IMR-90 (cell line): ENCODE measurements around the gene NUBPL. TPM values are rescaled to one million over a fixed set of nuclear protein-coding genes. Genes with fewer than 3 reads are reported as not detected.

ENCODE experiments used
- ATAC-seq: fragments of 200-7000 bp; cut with Tn5 transposase; 2 replicates; pipeline ENCODE4 v1.9.1; 2020; ENCODE audit warnings: low read depth, mild to moderate bottlenecking, moderate library complexity
- BruUV-seq: library from RNA; stranded (reverse); fragments of 400-500 nt; replicated peaks from 2 replicates; lab custom pipeline; 2021; lab: Mats Ljungman, UMichigan
- CTCF ChIA-PET: fragments of 300-600 bp; formaldehyde crosslinking; extraction: SDS; loops from one replicate; lab custom pipeline; 2021; ENCODE audit warnings: antibody characterized with exemption; lab: Yijun Ruan, JAX
- POLR2A ChIA-PET: fragments of 300-600 bp; sonication (Branson Sonifier 250); formaldehyde crosslinking; loops from one replicate; lab custom pipeline; 2022; ENCODE audit warnings: antibody characterized with exemption; ENCODE audit not compliant: unreplicated experiment; lab: Charles Lee
- DNase-seq: peaks from one replicate; pipeline ENCODE4 v3.0.0; 2013
- H2AFZ ChIP-seq: replicated peaks from 2 replicates; pipeline ENCODE3; 2013; ENCODE audit warnings: low read length, mild to moderate bottlenecking; ENCODE audit not compliant: poor library complexity
- H2AK5ac ChIP-seq: 2 replicates; pipeline ENCODE4 v1.6.1; 2013; ENCODE audit warnings: low read depth, low read length, inconsistent platforms
- H2AK9ac ChIP-seq: replicated peaks from 2 replicates; pipeline ENCODE3; 2013; ENCODE audit warnings: mild to moderate bottlenecking, low read depth, low read length, moderate library complexity; ENCODE audit not compliant: poor library complexity
- H2BK120ac ChIP-seq: 2 replicates; pipeline ENCODE4 v1.6.1; 2013; ENCODE audit warnings: low read depth, low read length, inconsistent platforms
- H2BK15ac ChIP-seq: 3 replicates; pipeline ENCODE4 v1.6.1; 2013; ENCODE audit warnings: low read depth, low read length, inconsistent platforms
- H2BK20ac ChIP-seq: 2 replicates; pipeline ENCODE4 v1.6.1; 2013; ENCODE audit warnings: low read depth, mild to moderate bottlenecking, inconsistent platforms, low read length, moderate library complexity
- H2BK5ac ChIP-seq: 2 replicates; pipeline ENCODE4 v1.6.1; 2013; ENCODE audit warnings: mild to moderate bottlenecking, low read depth, low read length, inconsistent platforms; ENCODE audit not compliant: poor library complexity, severe bottlenecking
- H3K14ac ChIP-seq: replicated peaks from 2 replicates; pipeline ENCODE4 v1.6.1; 2013; ENCODE audit warnings: low read depth, low read length, inconsistent platforms
- H3K18ac ChIP-seq: 2 replicates; pipeline ENCODE4 v1.6.1; 2013; ENCODE audit warnings: low read depth, low read length, control low read depth
- H3K23ac ChIP-seq: 2 replicates; pipeline ENCODE4 v1.6.1; 2013; ENCODE audit warnings: low read depth, low read length, inconsistent platforms
- H3K27ac ChIP-seq: 2 replicates; pipeline ENCODE4 v1.5.1; 2013; ENCODE audit warnings: mild to moderate bottlenecking, control low read depth, low read length; ENCODE audit not compliant: insufficient read depth
- H3K27me3 ChIP-seq: 2 replicates; pipeline ENCODE4 v1.6.1; 2013; ENCODE audit warnings: low read length; ENCODE audit not compliant: control insufficient read depth, insufficient read depth
- H3K36me3 ChIP-seq: 2 replicates; pipeline ENCODE4 v1.6.1; 2013; ENCODE audit warnings: low read length, mixed read lengths; ENCODE audit not compliant: control insufficient read depth, insufficient read depth
- H3K4ac ChIP-seq: 2 replicates; pipeline ENCODE4 v1.6.1; 2013; ENCODE audit warnings: low read depth, low read length, inconsistent platforms
- H3K4me1 ChIP-seq: 2 replicates; pipeline ENCODE4 v1.6.1; 2013; ENCODE audit warnings: low read length, mixed read lengths; ENCODE audit not compliant: control insufficient read depth, insufficient read depth
- H3K4me2 ChIP-seq: 2 replicates; pipeline ENCODE4 v1.6.1; 2013; ENCODE audit warnings: low read depth, mild to moderate bottlenecking, control low read depth, low read length, moderate library complexity
- H3K4me3 ChIP-seq: 2 replicates; pipeline ENCODE4 v1.5.1; 2013; ENCODE audit warnings: low read depth, mild to moderate bottlenecking, control low read depth, low read length, moderate library complexity; ENCODE audit not compliant: insufficient read depth
- H3K56ac ChIP-seq: 2 replicates; pipeline ENCODE4 v1.6.1; 2013; ENCODE audit warnings: low read length, inconsistent platforms; ENCODE audit not compliant: insufficient read depth; ENCODE audit errors: extremely low read depth
- H3K79me1 ChIP-seq, 2 experiments: 2 replicates each; pipeline ENCODE4 v1.6.1; 2013; ENCODE audit warnings: low read length in 2 of 2, inconsistent platforms in 1 of 2, low read depth in 1 of 2
- H3K9ac ChIP-seq: 2 replicates; pipeline ENCODE4 v1.6.1; 2013; ENCODE audit warnings: low read depth, low read length, control low read depth
- H3K9me1 ChIP-seq: 2 replicates; pipeline ENCODE4 v1.6.1; 2013; ENCODE audit warnings: low read length, inconsistent platforms; ENCODE audit not compliant: insufficient read depth
- H3K9me3 ChIP-seq: 2 replicates; pipeline ENCODE4 v1.6.1; 2013; ENCODE audit warnings: low read length; ENCODE audit not compliant: control insufficient read depth, insufficient read depth
- H4K20me1 ChIP-seq: 2 replicates; pipeline ENCODE4 v1.6.1; 2013; ENCODE audit warnings: low read length, inconsistent platforms; ENCODE audit not compliant: insufficient read depth
- H4K5ac ChIP-seq: 2 replicates; pipeline ENCODE4 v1.6.1; 2013; ENCODE audit warnings: mild to moderate bottlenecking, low read depth, low read length, control low read depth
- H4K8ac ChIP-seq, 2 experiments: 2 replicates each; pipeline ENCODE4 v1.6.1; 2013; ENCODE audit warnings: low read depth in 2 of 2, low read length in 2 of 2, control low read depth in 1 of 2, inconsistent platforms in 1 of 2
- H4K91ac ChIP-seq: 2 replicates; pipeline ENCODE4 v1.6.1; 2013; ENCODE audit warnings: low read depth, low read length, inconsistent platforms; ENCODE audit not compliant: insufficient read depth
- CEBPB ChIP-seq: IDR thresholded peaks from 2 replicates; pipeline ENCODE4 v1.6.1; 2012; ENCODE audit warnings: low read depth, low read length, improper control_type of control experiment
- CHD1 ChIP-seq: IDR thresholded peaks from 2 replicates; pipeline ENCODE4 v1.6.1; 2012; ENCODE audit warnings: low read depth, low read length, improper control_type of control experiment
- CTCF ChIP-seq: conservative IDR thresholded peaks from 2 replicates; pipeline ENCODE4 v1.5.1; 2012; ENCODE audit warnings: mild to moderate bottlenecking, low read depth, low read length, improper control_type of control experiment
- FOS ChIP-seq: fragments of 150-350 bp; IDR thresholded peaks from 2 replicates; pipeline ENCODE4 v1.6.1; 2016; ENCODE audit warnings: low read depth, low read length
- MAFK ChIP-seq: IDR thresholded peaks from 2 replicates; pipeline ENCODE4 v1.6.1; 2012; ENCODE audit warnings: low read depth, low read length, improper control_type of control experiment
- MAZ ChIP-seq: IDR thresholded peaks from 2 replicates; pipeline ENCODE4 v1.6.1; 2012; ENCODE audit warnings: low read depth, mild to moderate bottlenecking, low read length, improper control_type of control experiment, moderate library complexity, borderline replicate concordance
- NFE2L2 ChIP-seq: fragments of 150-350 bp; IDR thresholded peaks from 2 replicates; pipeline ENCODE4 v1.6.1; 2016; ENCODE audit warnings: low read depth, mild to moderate bottlenecking, low read length
- RAD21 ChIP-seq: IDR thresholded peaks from 2 replicates; pipeline ENCODE4 v1.6.1; 2012; ENCODE audit warnings: low read length, improper control_type of control experiment
- SMC3 ChIP-seq: fragments of 150-350 bp; IDR thresholded peaks from 2 replicates; pipeline ENCODE4 v1.6.1; 2016; ENCODE audit warnings: low read depth, mild to moderate bottlenecking, antibody characterized with exemption, low read length, moderate library complexity
- USF2 ChIP-seq: fragments of 150-350 bp; IDR thresholded peaks from 2 replicates; pipeline ENCODE4 v1.6.1; 2017; ENCODE audit warnings: mild to moderate bottlenecking, antibody characterized with exemption, low read length, low read depth
- WGBS, 2 experiments: methylation state at CpG; one replicate each; pipeline versions ENCODE4 v1.1.5 to v1.1.7; 2013; ENCODE audit warnings: missing lambda C conversion rate in 2 of 2; ENCODE audit not compliant: insufficient read length in 1 of 2; ENCODE audit errors: extremely low coverage in 2 of 2; 5-methylcytosine and 5-hydroxymethylcytosine counted together
- dilution Hi-C: fragments of 300-500 bp; cut with HindIII; formaldehyde crosslinking; loops from one replicate; pipeline ENCODE4 v1.14.3; 2018; ENCODE audit warnings: low sequenced_read_pairs; ENCODE audit not compliant: unreplicated experiment
- in situ Hi-C: fragments of 300-500 bp; cut with MboI; formaldehyde crosslinking; loops from 3 replicates; pipeline ENCODE4 v1.14.3; 2019; ENCODE audit warnings: low sequenced_read_pairs, inconsistent platforms, mixed read lengths
- intact Hi-C: fragments of 100-400 bp; cut with micrococcal nuclease; formaldehyde crosslinking; loops from 2 replicates; pipeline ENCODE4 v1.10.0; 2022
- polyA plus RNA-seq, 3 experiments: library from polyadenylated mRNA; depleted of rRNA; stranded (reverse); fragments of >200 nt; gene quantifications; 2 replicates each; pipeline ENCODE4 v1.2.3, GENCODE V29; 2012; ENCODE audit warnings: low replicate concordance in 1 of 3
- total RNA-seq: library from RNA; depleted of rRNA; stranded (reverse); fragments of >200 nt; gene quantifications from 2 replicates; pipeline ENCODE4 v1.2.3, GENCODE V29; 2012

Gene NUBPL
- total and polyA plus RNA-seq, 2 of the 4 experiments (the other 2 are of a cell fraction): 5.4 to 11.5 TPM

GRCh38 chr14:31568161-31568560 is 7.0 kb downstream of the NUBPL start:
- no peak overlapping the region for H2AFZ ChIP-seq
- POLR2A ChIA-PET: no interaction called here
- dilution Hi-C loops: no loop called here

More at GRCh38 chr14:31568161-31568560, 7.0 kb downstream of the NUBPL start:
- H3K79me1 ChIP-seq: no peaks in the 10 kb centered on the region; a peak in 2 of 4 replicates
- no peaks in the 10 kb centered on the region for H3K9me3 ChIP-seq
- peak overlapping the region; percentile 49; the same call in 1 of the 2 replicates for H3K4me2 ChIP-seq
- no peak overlapping the region for H4K91ac ChIP-seq
- H3K18ac ChIP-seq: no peak overlapping the region
- no peak overlapping the region for H2AK9ac ChIP-seq
- intact Hi-C loops: loop anchor here (10.0 kb wide), 1 partner anchor 897 kb away; no protein-coding TSS in a partner anchor
- H2BK5ac ChIP-seq: peak overlapping the region; percentile 91
- no CpG with 5 or more reads among the region's 5 CpGs for WGBS, 2 experiments
- H2BK15ac ChIP-seq: no peak overlapping the region
- BruUV-seq: no TSS peak
- H3K9me1 ChIP-seq: no peaks in the 10 kb centered on the region
- 0 out of 2 replicates have a peak overlapping the region, but pooled peaks have one; percentile 17 for H3K4ac ChIP-seq
- H3K56ac ChIP-seq: peak overlapping the region; percentile 29; the same call in 1 of the 2 replicates
- H4K20me1 ChIP-seq: no peaks in the 10 kb centered on the region
- H4K8ac ChIP-seq: no peak overlapping the region; a peak in 1 of 4 replicates
- no peak overlapping the region for H3K27ac ChIP-seq
- ATAC-seq (peak; percentile 79), DNase-seq (peak; percentile 70)
- peaks cover 9% of the 10 kb centered on the region for H3K4me1 ChIP-seq
- TF ChIP-seq NFE2L2 (no peak), CEBPB (no peak), USF2 (no peak), MAFK (no peak; the same call in 1 of the 2 replicates), CHD1 (no peak), FOS (no peak), SMC3 (no peak), RAD21 (no peak), MAZ (no peak), CTCF (no peak)
- H3K27me3 ChIP-seq: no peaks in the 10 kb centered on the region
- no peak overlapping the region for H3K14ac ChIP-seq
- no peak overlapping the region for H2AK5ac ChIP-seq
- H3K23ac ChIP-seq: no peak overlapping the region
- peak overlapping the region; percentile 43; the same call in 1 of the 2 replicates for H3K9ac ChIP-seq
- in situ Hi-C loops: no loop called here
- H2BK120ac ChIP-seq: peak overlapping the region; percentile 71; the same call in 1 of the 2 replicates
- CTCF ChIA-PET: no interaction called here
- no peak overlapping the region for H4K5ac ChIP-seq
- peak overlapping the region; percentile 58; the same call in 1 of the 2 replicates for H2BK20ac ChIP-seq
- no peaks in the 10 kb centered on the region; the same call in 1 of the 2 replicates for H3K36me3 ChIP-seq
- no peak overlapping the region for H3K4me3 ChIP-seq
